Skeletal muscle tissue (tissue), 4 donors: ENCODE measurements around the gene CASP7. TPM values are rescaled to one million over a fixed set of nuclear protein-coding genes. Genes with fewer than 3 reads are reported as not detected.
A peak's percentile ranks its signal among the peaks of the same experiment; 100 is the strongest.
"Not testable (repeated sequence)": the region's sequence is repeated elsewhere in the genome, so short reads cannot be mapped to it uniquely, and the experiment has no call there.

Experiments
- H3K27ac ChIP-seq: one replicate; pipeline ENCODE4 v1.7.0; 2013; ENCODE audit warnings: mild to moderate bottlenecking, low read depth, low read length, inconsistent platforms
- H3K27me3 ChIP-seq, 3 donors: one replicate each; pipeline ENCODE4 v1.7.0; 2013; ENCODE audit warnings: low read length in 3 of 3; ENCODE audit not compliant: control insufficient read depth in 3 of 3, insufficient read depth in 3 of 3
- H3K36me3 ChIP-seq, 3 donors: one replicate each; pipeline ENCODE4 v1.7.0; 2013; ENCODE audit warnings: low read length in 3 of 3; ENCODE audit not compliant: control insufficient read depth in 3 of 3, insufficient read depth in 3 of 3
- H3K4me1 ChIP-seq, 3 donors: one replicate each; pipeline ENCODE4 v1.7.0; 2013; ENCODE audit warnings: low read length in 3 of 3, mild to moderate bottlenecking in 3 of 3; ENCODE audit not compliant: control insufficient read depth in 3 of 3, insufficient read depth in 3 of 3
- H3K4me3 ChIP-seq, 3 donors: one replicate each; pipeline ENCODE4 v1.7.0; 2013; ENCODE audit warnings: low read length in 3 of 3
- H3K9ac ChIP-seq, 3 donors: one replicate each; pipeline ENCODE4 v1.7.0; 2013; ENCODE audit warnings: low read length in 3 of 3, mild to moderate bottlenecking in 3 of 3, moderate library complexity in 2 of 3, low read depth in 1 of 3
- H3K9me3 ChIP-seq, 3 donors: one replicate each; pipeline ENCODE4 v1.7.0; 2013; ENCODE audit warnings: low read length in 3 of 3; ENCODE audit not compliant: control insufficient read depth in 3 of 3
- total RNA-seq: library from RNA; depleted of rRNA; stranded (reverse); fragments of >200 nt; gene quantifications from one replicate; pipeline ENCODE4 v1.2.3, GENCODE V29; 2014
- donor health status: Osteomylitis.

The CASP7 gene
- total RNA-seq, 1 donor from 2014 or later, result 13.6 TPM

GRCh38 chr10:113764582-113764981 is 84.9 kb downstream of the CASP7 start:
- no peak overlapping the region for H3K4me3 ChIP-seq
- H3K27me3 ChIP-seq, result no peaks in the 10 kb centered on the region
- no peak overlapping the region for H3K27ac ChIP-seq

GRCh38 chr10:113765910-113766309 is 86.2 kb downstream of the CASP7 start:
- Histone ChIP-seq H3K27ac (no peak overlapping the region), H3K9ac (peak overlapping the region in 1 of 3 donors; percentile 45), H3K4me3 (no peak overlapping the region), H3K9me3 (no peaks in the 10 kb centered on the region), H3K27me3 (no peaks in the 10 kb centered on the region), H3K36me3 (no peaks in the 10 kb centered on the region), H3K4me1 (peaks cover 0 to 8% (median 3%) of the 10 kb centered on the region in 3 donors)

More at GRCh38 chr10:113764582-113764981, 84.9 kb downstream of the CASP7 start:
- H3K9me3 ChIP-seq, result no peaks in the 10 kb centered on the region
- no peaks in the 10 kb centered on the region for H3K4me1 ChIP-seq
- no peaks in the 10 kb centered on the region for H3K36me3 ChIP-seq
- H3K9ac ChIP-seq, result no peak overlapping the region

GRCh38 chr10:113767222-113767621 is 87.5 kb downstream of the CASP7 start:
- H3K4me1 ChIP-seq, result peaks cover 0 to 8% (median 3%) of the 10 kb centered on the region in 3 donors
- H3K27me3 ChIP-seq, result no peaks in the 10 kb centered on the region
- no peaks in the 10 kb centered on the region for H3K9me3 ChIP-seq
- H3K36me3 ChIP-seq, result no peaks in the 10 kb centered on the region
- no peak overlapping the region for H3K27ac ChIP-seq
- H3K4me3 ChIP-seq, result no peak overlapping the region
- H3K9ac ChIP-seq, result no peak overlapping the region

- H3K36me3 ChIP-seq, result no peaks in the 10 kb centered on the region
- no peaks in the 10 kb centered on the region for H3K9me3 ChIP-seq
- H3K27me3 ChIP-seq, result no peaks in the 10 kb centered on the region
- no peak overlapping the region for H3K4me3 ChIP-seq
- H3K4me1 ChIP-seq, result peaks cover 0 to 8% (median 3%) of the 10 kb centered on the region in 3 donors
- H3K9ac ChIP-seq, result no peak overlapping the region
- H3K27ac ChIP-seq, result no peak overlapping the region
Measured at GRCh38 chr10:113770346-113770745, 90.6 kb downstream of the CASP7 start.

GRCh38 chr10:113771131-113771530 is 91.4 kb downstream of the CASP7 start:
- H3K27me3 ChIP-seq, H3K4me1 ChIP-seq, H3K4me3 ChIP-seq, H3K9me3 ChIP-seq, H3K36me3 ChIP-seq, H3K9ac ChIP-seq, H3K27ac ChIP-seq: not testable (repeated sequence)

GRCh38 chr10:113775686-113776294 is 96.1 kb downstream of the CASP7 start:
- no peak overlapping the region for H3K27ac ChIP-seq
- no peaks in the 10 kb centered on the region for H3K36me3 ChIP-seq
- no peak overlapping the region for H3K9ac ChIP-seq
- peaks cover 0 to under 1% (median under 1%) of the 10 kb centered on the region in 3 donors for H3K4me1 ChIP-seq
- no peak overlapping the region for H3K4me3 ChIP-seq
- no peaks in the 10 kb centered on the region for H3K9me3 ChIP-seq
- no peaks in the 10 kb centered on the region for H3K27me3 ChIP-seq

GRCh38 chr10:113776553-113776952 is 96.8 kb downstream of the CASP7 start:
- no peak overlapping the region for H3K27ac ChIP-seq
- H3K4me1 ChIP-seq, result no peaks in the 10 kb centered on the region
- no peaks in the 10 kb centered on the region for H3K9me3 ChIP-seq
- H3K36me3 ChIP-seq, result no peaks in the 10 kb centered on the region
- H3K27me3 ChIP-seq, result no peaks in the 10 kb centered on the region
- H3K9ac ChIP-seq, result no peak overlapping the region
- H3K4me3 ChIP-seq, result no peak overlapping the region

Other genes with a start within 250 kb of the CASP7 start
- under 0.01 TPM for gene HABP2, start 126.9 kb upstream of the CASP7 start, total RNA-seq
- gene NRAP, start 15.9 kb upstream of the CASP7 start, total RNA-seq, result 27.1 TPM
- gene PLEKHS1, start 71.8 kb downstream of the CASP7 start, total RNA-seq, result 0.52 TPM
- 5.2 TPM for gene DCLRE1A, start 174.2 kb downstream of the CASP7 start, total RNA-seq
- 15.1 TPM for gene NHLRC2, start 174.7 kb downstream of the CASP7 start, total RNA-seq